K562 (cell line): ENCODE results near the gene HRG.
"Not testable (repeated sequence)": the region's sequence is repeated elsewhere in the genome, so short reads cannot be mapped to it uniquely, and the experiment has no call there.

ENCODE experiments used
- C11orf30 ChIP-seq: fragments of 450-650 bp; IDR thresholded peaks from 2 replicates; pipeline ENCODE4 v1.6.1; 2016; ENCODE audit warnings: low read depth, mild to moderate bottlenecking
- CHD2 ChIP-seq: IDR thresholded peaks from 2 replicates; pipeline ENCODE4 v1.6.1; 2011; ENCODE audit warnings: low read depth, low read length
- CREB3L1 ChIP-seq: fragments of 450-650 bp; IDR thresholded peaks from 2 replicates; pipeline ENCODE4 v1.6.1; 2014; ENCODE audit warnings: low read depth, mild to moderate bottlenecking, moderate library complexity, borderline replicate concordance
- TF ChIP-seq, protein P1 (sequence below): sonication (generic); formaldehyde crosslinking; IDR thresholded peaks from 2 replicates; pipeline ENCODE4 v1.8.0; 2022; ENCODE audit warnings: mild to moderate bottlenecking, low read depth, missing genetic modification reagents

GRCh38 chr3:186690304-186690703 lies 24.5 kb downstream of the HRG start:
- TF ChIP-seq C11orf30, CHD2, CREB3L1: not testable (repeated sequence)
- TF ChIP-seq, protein P1, sequence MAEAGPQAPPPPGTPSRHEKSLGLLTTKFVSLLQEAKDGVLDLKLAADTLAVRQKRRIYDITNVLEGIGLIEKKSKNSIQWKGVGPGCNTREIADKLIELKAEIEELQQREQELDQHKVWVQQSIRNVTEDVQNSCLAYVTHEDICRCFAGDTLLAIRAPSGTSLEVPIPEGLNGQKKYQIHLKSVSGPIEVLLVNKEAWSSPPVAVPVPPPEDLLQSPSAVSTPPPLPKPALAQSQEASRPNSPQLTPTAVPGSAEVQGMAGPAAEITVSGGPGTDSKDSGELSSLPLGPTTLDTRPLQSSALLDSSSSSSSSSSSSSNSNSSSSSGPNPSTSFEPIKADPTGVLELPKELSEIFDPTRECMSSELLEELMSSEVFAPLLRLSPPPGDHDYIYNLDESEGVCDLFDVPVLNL (CRISPR knock-in tag), result not testable (repeated sequence)
